Measurements from ENCODE around the gene SLC27A6. TPM values are rescaled to one million over a fixed set of nuclear protein-coding genes. Genes with fewer than 3 reads are reported as not detected.

SLC27A6 gene
- total and polyA plus RNA-seq, 2 experiments from 2014 or later, result 3.5 to 5.8 TPM

GRCh38 chr5:129002527-129002842 is 37.2 kb downstream of the SLC27A6 start:
- Histone ChIP-seq H3K4me1 (ENCODE audit: insufficient read depth) (no peaks in the 10 kb centered on the region), H3K79me2 (no peaks in the 10 kb centered on the region), H4K20me1 (ENCODE audit: insufficient read depth, poor library complexity, severe bottlenecking) (no peaks in the 10 kb centered on the region), H3K9me3 (ENCODE audit: low read depth) (no peaks in the 10 kb centered on the region), H3K4me2 (no peak overlapping the region), H2AFZ (no peak overlapping the region), H3K9me2 (replicated peaks; ENCODE audit: insufficient read depth) (no peaks in the 10 kb centered on the region), H3K36me3 (replicated peaks; ENCODE audit: insufficient read depth, low read depth) (no peaks in the 10 kb centered on the region), H3K27me3 (no peaks in the 10 kb centered on the region), H3K27ac (peak overlapping the region; percentile 12), H3K4me3 (no peak overlapping the region)
- 100% methylated on average over 1 of the region's 2 CpGs for WGBS (ENCODE audit: low lambda C conversion rate, missing lambda C conversion rate)
- TF ChIP-seq EZH2phosphoT487 (IDR thresholded peaks at IDR 0.05; ENCODE audit: low read depth, severe bottlenecking, unreplicated experiment) (no peak), EZH2 (IDR thresholded peaks at IDR 0.05; ENCODE audit: borderline replicate concordance) (no peak)
- TF ChIP-seq, protein P1, sequence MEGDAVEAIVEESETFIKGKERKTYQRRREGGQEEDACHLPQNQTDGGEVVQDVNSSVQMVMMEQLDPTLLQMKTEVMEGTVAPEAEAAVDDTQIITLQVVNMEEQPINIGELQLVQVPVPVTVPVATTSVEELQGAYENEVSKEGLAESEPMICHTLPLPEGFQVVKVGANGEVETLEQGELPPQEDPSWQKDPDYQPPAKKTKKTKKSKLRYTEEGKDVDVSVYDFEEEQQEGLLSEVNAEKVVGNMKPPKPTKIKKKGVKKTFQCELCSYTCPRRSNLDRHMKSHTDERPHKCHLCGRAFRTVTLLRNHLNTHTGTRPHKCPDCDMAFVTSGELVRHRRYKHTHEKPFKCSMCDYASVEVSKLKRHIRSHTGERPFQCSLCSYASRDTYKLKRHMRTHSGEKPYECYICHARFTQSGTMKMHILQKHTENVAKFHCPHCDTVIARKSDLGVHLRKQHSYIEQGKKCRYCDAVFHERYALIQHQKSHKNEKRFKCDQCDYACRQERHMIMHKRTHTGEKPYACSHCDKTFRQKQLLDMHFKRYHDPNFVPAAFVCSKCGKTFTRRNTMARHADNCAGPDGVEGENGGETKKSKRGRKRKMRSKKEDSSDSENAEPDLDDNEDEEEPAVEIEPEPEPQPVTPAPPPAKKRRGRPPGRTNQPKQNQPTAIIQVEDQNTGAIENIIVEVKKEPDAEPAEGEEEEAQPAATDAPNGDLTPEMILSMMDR (IDR thresholded peaks at IDR 0.05; ENCODE audit: poor library complexity), result no peak
- DNase-seq (ENCODE audit: low spot score), result no peak

- Histone ChIP-seq H3K79me2 (no peaks in the 10 kb centered on the region), H3K9me2 (replicated peaks; ENCODE audit: insufficient read depth) (no peaks in the 10 kb centered on the region), H3K4me3 (no peak overlapping the region), H3K9me3 (ENCODE audit: low read depth) (no peaks in the 10 kb centered on the region), H2AFZ (no peak overlapping the region), H3K27ac (peak overlapping the region; percentile 12), H4K20me1 (ENCODE audit: insufficient read depth, poor library complexity, severe bottlenecking) (no peaks in the 10 kb centered on the region), H3K36me3 (replicated peaks; ENCODE audit: insufficient read depth, low read depth) (no peaks in the 10 kb centered on the region), H3K27me3 (no peaks in the 10 kb centered on the region), H3K4me2 (no peak overlapping the region), H3K4me1 (ENCODE audit: insufficient read depth) (no peaks in the 10 kb centered on the region)
- TF ChIP-seq EZH2phosphoT487 (IDR thresholded peaks at IDR 0.05; ENCODE audit: low read depth, severe bottlenecking, unreplicated experiment) (no peak), EZH2 (IDR thresholded peaks at IDR 0.05; ENCODE audit: borderline replicate concordance) (no peak)
- TF ChIP-seq, protein P1 (IDR thresholded peaks at IDR 0.05; ENCODE audit: poor library complexity), result no peak
- DNase-seq (ENCODE audit: low spot score), result no peak
- 87% methylated on average over 2 of the region's 2 CpGs for WGBS (ENCODE audit: low lambda C conversion rate, missing lambda C conversion rate)
These were observed 37.9 kb downstream of the SLC27A6 start for GRCh38 chr5:129003232-129003631.

DNA sequence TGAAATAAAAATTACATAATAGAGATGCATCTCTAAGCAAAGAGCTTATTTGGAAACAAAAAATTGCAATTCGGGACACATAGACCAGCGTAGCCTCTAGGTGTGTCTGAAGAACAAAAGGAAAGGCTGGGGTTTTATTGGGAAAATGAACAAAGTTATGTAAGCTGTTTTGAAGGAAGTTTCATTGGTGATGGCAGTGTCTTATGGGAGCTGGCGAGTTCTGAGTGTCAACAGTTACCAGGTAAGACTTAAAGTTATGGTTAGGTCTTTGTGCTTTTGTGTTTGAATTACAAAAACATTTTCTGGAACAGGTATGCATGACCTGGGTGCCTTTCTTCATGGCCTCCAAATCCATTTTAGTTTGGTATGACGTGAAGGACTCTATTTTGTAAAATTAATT is 48.9 kb downstream of the SLC27A6 start:
- no peak overlapping the region for H3K4me2 ChIP-seq
- no peaks in the 10 kb centered on the region for H3K27me3 ChIP-seq
- no peak overlapping the region for H3K4me3 ChIP-seq
- H3K9me3 ChIP-seq (ENCODE audit: low read depth), result no peaks in the 10 kb centered on the region
- no peak for DNase-seq (ENCODE audit: low spot score)
- H4K20me1 ChIP-seq (ENCODE audit: insufficient read depth, poor library complexity, severe bottlenecking), result no peaks in the 10 kb centered on the region
- no peaks in the 10 kb centered on the region for H3K79me2 ChIP-seq
- no peaks in the 10 kb centered on the region for H3K36me3 ChIP-seq (replicated peaks; ENCODE audit: insufficient read depth, low read depth)
- TF ChIP-seq, protein P1 (IDR thresholded peaks at IDR 0.05; ENCODE audit: poor library complexity), result no peak
- no peak for TF ChIP-seq EZH2 (IDR thresholded peaks at IDR 0.05; ENCODE audit: borderline replicate concordance)
- TF ChIP-seq EZH2phosphoT487 (IDR thresholded peaks at IDR 0.05; ENCODE audit: low read depth, severe bottlenecking, unreplicated experiment), result no peak
- no peaks in the 10 kb centered on the region for H3K4me1 ChIP-seq (ENCODE audit: insufficient read depth)
- no peak overlapping the region for H3K27ac ChIP-seq
- no peaks in the 10 kb centered on the region for H3K9me2 ChIP-seq (replicated peaks; ENCODE audit: insufficient read depth)
- WGBS (ENCODE audit: low lambda C conversion rate, missing lambda C conversion rate), result 95% methylated on average over 4 of the region's 4 CpGs
- no peak overlapping the region for H2AFZ ChIP-seq

GRCh38 chr5:129018837-129019236 is 53.5 kb downstream of the SLC27A6 start:
- no peaks in the 10 kb centered on the region for H3K4me1 ChIP-seq (ENCODE audit: insufficient read depth)
- DNase-seq (ENCODE audit: low spot score), result no peak
- peak overlapping the region; percentile 36 for H3K4me2 ChIP-seq
- H3K36me3 ChIP-seq (replicated peaks; ENCODE audit: insufficient read depth, low read depth), result no peaks in the 10 kb centered on the region
- H3K4me3 ChIP-seq, result no peak overlapping the region
- H3K27ac ChIP-seq, result no peak overlapping the region
- no peaks in the 10 kb centered on the region for H3K9me3 ChIP-seq (ENCODE audit: low read depth)
- no peaks in the 10 kb centered on the region for H4K20me1 ChIP-seq (ENCODE audit: insufficient read depth, poor library complexity, severe bottlenecking)
- TF ChIP-seq EZH2phosphoT487 (IDR thresholded peaks at IDR 0.05; ENCODE audit: low read depth, severe bottlenecking, unreplicated experiment) (no peak), EZH2 (IDR thresholded peaks at IDR 0.05; ENCODE audit: borderline replicate concordance) (no peak)
- TF ChIP-seq, protein P1 (IDR thresholded peaks at IDR 0.05; ENCODE audit: poor library complexity), result no peak
- H2AFZ ChIP-seq, result no peak overlapping the region
- H3K27me3 ChIP-seq, result no peaks in the 10 kb centered on the region
- no peaks in the 10 kb centered on the region for H3K9me2 ChIP-seq (replicated peaks; ENCODE audit: insufficient read depth)
- no peaks in the 10 kb centered on the region for H3K79me2 ChIP-seq
